Endothelial cell of umbilical vein (primary cell): Measurements from ENCODE around the gene SLC19A1. TPM values are rescaled to one million over a fixed set of nuclear protein-coding genes. Genes with fewer than 3 reads are reported as not detected.

Source experiments
- BruUV-seq: library from RNA; stranded (reverse); fragments of 400-500 nt; replicated peaks from 2 replicates; lab custom pipeline; 2021; lab: Mats Ljungman, UMichigan
- CTCF ChIA-PET: fragments of 300-600, 350-600 bp; sonication (Branson Sonifier 250); formaldehyde crosslinking; loops from one replicate; lab custom pipeline; 2021; ENCODE audit warnings: antibody characterized with exemption, inconsistent platforms; lab: Charles Lee
- POLR2A ChIA-PET: fragments of 300-600, 350-600 bp; sonication (Branson Sonifier 250); formaldehyde crosslinking; loops from one replicate; lab custom pipeline; 2021; ENCODE audit warnings: antibody characterized with exemption, inconsistent platforms; lab: Charles Lee
- DNase-seq: peaks from one replicate; pipeline ENCODE4 v3.0.0-alpha.2; 2011; ENCODE audit warnings: low read depth, low spot score
- FAIRE-seq: peaks from 2 replicates; lab custom pipeline; 2011; peaks lifted over from hg19 to GRCh38; lab: Jason Lieb, UNC
- H2AFZ ChIP-seq: 2 replicates; pipeline ENCODE4 v1.6.0; 2012; ENCODE audit warnings: low read depth, low read length, control low read depth, inconsistent platforms
- H3K27ac ChIP-seq: 2 replicates; pipeline ENCODE4 v1.5.1; 2011; ENCODE audit warnings: low read depth, mild to moderate bottlenecking, control low read depth, low read length, moderate library complexity; ENCODE audit not compliant: insufficient read depth
- H3K27me3 ChIP-seq, 2 experiments: 2 replicates each; pipeline versions ENCODE4 v1.6.0 to v1.6.1; 2011; ENCODE audit warnings: low read length in 2 of 2, mixed read lengths in 1 of 2; ENCODE audit not compliant: control insufficient read depth in 2 of 2, insufficient read depth in 2 of 2
- H3K36me3 ChIP-seq, 2 experiments: 2 replicates in 1 of 2; 3 replicates in 1 of 2; pipeline ENCODE4 v1.5.1; 2011; ENCODE audit warnings: low read length in 2 of 2, mild to moderate bottlenecking in 1 of 2, moderate library complexity in 1 of 2; ENCODE audit not compliant: control insufficient read depth in 2 of 2, insufficient read depth in 2 of 2; ENCODE audit errors: extremely low read depth in 1 of 2
- H3K4me1 ChIP-seq: 3 replicates; pipeline ENCODE4 v1.5.1; 2011; ENCODE audit warnings: mild to moderate bottlenecking, low read length; ENCODE audit not compliant: control insufficient read depth, insufficient read depth; ENCODE audit errors: extremely low read depth
- H3K4me2 ChIP-seq: 2 replicates; pipeline ENCODE4 v1.6.1; 2011; ENCODE audit warnings: low read length, control low read depth, mixed read lengths; ENCODE audit not compliant: insufficient read depth
- H3K4me3 ChIP-seq, 3 experiments: fragments of 200-600 bp in 1 of 3; sonication (generic), shearing (Covaris generic) in 1 of 3; replicated peaks in 1 of 3; 2 replicates each; pipeline ENCODE4 v1.5.1; 2011 to 2016; ENCODE audit warnings: control low read depth in 3 of 3, low read length in 3 of 3, mild to moderate bottlenecking in 2 of 3, inconsistent platforms in 1 of 3, low read depth in 1 of 3, moderate library complexity in 1 of 3; ENCODE audit not compliant: insufficient read depth in 1 of 3
- H3K79me2 ChIP-seq: 2 replicates; pipeline ENCODE4 v1.6.0; 2012; ENCODE audit warnings: low read length, inconsistent platforms; ENCODE audit not compliant: control insufficient read depth, insufficient read depth
- H3K9ac ChIP-seq: replicated peaks from 2 replicates; pipeline ENCODE3; 2011; ENCODE audit warnings: low read length, control low read depth; ENCODE audit not compliant: insufficient read depth; ENCODE audit errors: extremely low read depth
- H3K9me1 ChIP-seq: replicated peaks from 3 replicates; pipeline ENCODE4 v1.6.0; 2011; ENCODE audit warnings: mild to moderate bottlenecking, low read length; ENCODE audit not compliant: control insufficient read depth, insufficient read depth; ENCODE audit errors: extremely low read depth
- H3K9me3 ChIP-seq: replicated peaks from 2 replicates; pipeline ENCODE4 v1.5.1; 2012; ENCODE audit warnings: low read length, inconsistent platforms; ENCODE audit not compliant: control insufficient read depth, insufficient read depth
- H4K20me1 ChIP-seq: replicated peaks from 2 replicates; pipeline ENCODE3; 2011; ENCODE audit warnings: mild to moderate bottlenecking, low read length; ENCODE audit not compliant: control insufficient read depth, insufficient read depth; ENCODE audit errors: extremely low read depth
- EZH2 ChIP-seq: IDR thresholded peaks from 2 replicates; pipeline ENCODE4 v1.6.1; 2012; ENCODE audit warnings: borderline replicate concordance, low read depth, mild to moderate bottlenecking, moderate library complexity, low read length, inconsistent platforms; ENCODE audit not compliant: severe bottlenecking
- FOS ChIP-seq: IDR thresholded peaks from 2 replicates; pipeline ENCODE4 v1.6.1; 2011; ENCODE audit warnings: mild to moderate bottlenecking, low read length, moderate library complexity, borderline replicate concordance; ENCODE audit not compliant: insufficient read depth
- GATA2 ChIP-seq: IDR thresholded peaks from 2 replicates; pipeline ENCODE4 v1.7.0; 2011; ENCODE audit warnings: low read depth, mild to moderate bottlenecking, moderate library complexity, mixed read lengths, low read length; ENCODE audit not compliant: insufficient read length, insufficient read depth
- JUN ChIP-seq: IDR thresholded peaks from 2 replicates; pipeline ENCODE4 v1.6.1; 2011; ENCODE audit warnings: borderline replicate concordance, low read depth; ENCODE audit not compliant: insufficient read length, insufficient read depth
- MAX ChIP-seq: IDR thresholded peaks from 2 replicates; pipeline ENCODE4 v1.6.1; 2011; ENCODE audit not compliant: insufficient read depth, insufficient read length
- MYC ChIP-seq: IDR thresholded peaks from one replicate; pipeline ENCODE4 v1.6.1; 2011; ENCODE audit warnings: mild to moderate bottlenecking, low read depth, low read length
- POLR2A ChIP-seq: IDR thresholded peaks from 2 replicates; pipeline ENCODE4 v1.6.1; 2012; ENCODE audit warnings: low read depth, mild to moderate bottlenecking, control low read depth, low read length
- POLR2AphosphoS5 ChIP-seq: IDR thresholded peaks from 2 replicates; pipeline ENCODE4 v1.6.1; 2012; ENCODE audit warnings: low read depth, mild to moderate bottlenecking, control low read depth, low read length, moderate library complexity; ENCODE audit not compliant: insufficient read depth
- dilution Hi-C: fragments of 300-500 bp; cut with MboI; formaldehyde crosslinking; loops from one replicate; pipeline ENCODE4 v1.15.0; 2019; ENCODE audit warnings: low sequenced_read_pairs; ENCODE audit not compliant: extremely low pct_ligation_motif_present
- intact Hi-C: fragments of 100-400 bp; cut with micrococcal nuclease; formaldehyde crosslinking; loops from one replicate; pipeline ENCODE4 v1.10.0; 2022
- polyA plus RNA-seq, 4 experiments: library from polyadenylated mRNA; depleted of rRNA in 3 of 4; stranded (reverse) in 3 of 4; unstranded in 1 of 4; fragments of >200 nt; gene quantifications; 2 replicates each; pipeline versions ENCODE4 v1.2.1 to v1.2.3, GENCODE V29; 2011 to 2012; ENCODE audit warnings: missing spikeins in 1 of 4
- total RNA-seq: library from RNA; stranded (reverse); gene quantifications from 2 replicates; pipeline ENCODE4 v1.2.3, GENCODE V29; 2021
- TF ChIP-seq, protein P1 (sequence below), 2 donors: IDR thresholded peaks; 1 replicate in 1 of 2; 2 replicates in 1 of 2; pipeline ENCODE4 v1.5.1; 2011; ENCODE audit warnings: low read length in 2 of 2, mild to moderate bottlenecking in 2 of 2, moderate library complexity in 2 of 2, control low read depth in 1 of 2, inconsistent platforms in 1 of 2, low read depth in 1 of 2; ENCODE audit not compliant: insufficient read depth in 1 of 2; ENCODE audit errors: extremely low read depth in 1 of 2

The SLC19A1 gene
- total and polyA plus RNA-seq, 2 donors (not counting 3 experiments of a cell fraction or from before 2014, with no cell fraction given), result 36.3 to 54.6 TPM

- Histone ChIP-seq H3K27ac (peak overlapping the region; percentile 84), H3K79me2 (peaks cover 17% of the 10 kb centered on the region), H4K20me1 (no peaks in the 10 kb centered on the region), H3K9me3 (no peaks in the 10 kb centered on the region), H3K27me3 (no peaks in the 10 kb centered on the region), H3K4me3 (no peak overlapping the region), H3K9me1 (no peaks in the 10 kb centered on the region), H3K4me2 (peak overlapping the region; percentile 59), H2AFZ (no peak overlapping the region), H3K4me1 (peaks cover 21% of the 10 kb centered on the region), H3K9ac (peak overlapping the region; percentile 50), H3K36me3 (peaks cover 0 to 10% of the 10 kb centered on the region in 2 experiments)
- DNase-seq (no peak), FAIRE-seq (no peak)
- dilution Hi-C loops, result no loop called here
- intact Hi-C loops, result loop anchor here (2.0 kb wide), 1 partner anchor 16 kb away; no protein-coding TSS in a partner anchor
- ChIA-PET CTCF (no interaction called here), POLR2A (no interaction called here)
- TF ChIP-seq MAX (no peak), EZH2 (no peak), POLR2A (no peak), JUN (no peak), POLR2AphosphoS5 (no peak), MYC (no peak), FOS (no peak), GATA2 (no peak)
- TF ChIP-seq, protein P1, sequence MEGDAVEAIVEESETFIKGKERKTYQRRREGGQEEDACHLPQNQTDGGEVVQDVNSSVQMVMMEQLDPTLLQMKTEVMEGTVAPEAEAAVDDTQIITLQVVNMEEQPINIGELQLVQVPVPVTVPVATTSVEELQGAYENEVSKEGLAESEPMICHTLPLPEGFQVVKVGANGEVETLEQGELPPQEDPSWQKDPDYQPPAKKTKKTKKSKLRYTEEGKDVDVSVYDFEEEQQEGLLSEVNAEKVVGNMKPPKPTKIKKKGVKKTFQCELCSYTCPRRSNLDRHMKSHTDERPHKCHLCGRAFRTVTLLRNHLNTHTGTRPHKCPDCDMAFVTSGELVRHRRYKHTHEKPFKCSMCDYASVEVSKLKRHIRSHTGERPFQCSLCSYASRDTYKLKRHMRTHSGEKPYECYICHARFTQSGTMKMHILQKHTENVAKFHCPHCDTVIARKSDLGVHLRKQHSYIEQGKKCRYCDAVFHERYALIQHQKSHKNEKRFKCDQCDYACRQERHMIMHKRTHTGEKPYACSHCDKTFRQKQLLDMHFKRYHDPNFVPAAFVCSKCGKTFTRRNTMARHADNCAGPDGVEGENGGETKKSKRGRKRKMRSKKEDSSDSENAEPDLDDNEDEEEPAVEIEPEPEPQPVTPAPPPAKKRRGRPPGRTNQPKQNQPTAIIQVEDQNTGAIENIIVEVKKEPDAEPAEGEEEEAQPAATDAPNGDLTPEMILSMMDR (IDR thresholded peaks at IDR 0.05; ENCODE audit: extremely low read depth in 1 of 2, insufficient read depth in 1 of 2, low read depth in 1 of 2, low read length in 2 of 2), result no peak
- BruUV-seq, result no TSS peak
Observed at GRCh38 chr21:45519182-45519581, 23.1 kb downstream of the SLC19A1 start.
